GM06990 (cell line): ENCODE data around the gene RPS6KA5.
"Not testable (repeated sequence)": the region's sequence is repeated elsewhere in the genome, so short reads cannot be mapped to it uniquely, and the experiment has no call there.

Experiments
- DNase-seq: peaks from one replicate; pipeline ENCODE4 v3.0.0-alpha.2; 2011; ENCODE audit not compliant: insufficient read length; ENCODE audit errors: extremely low read depth
- H3K27me3 ChIP-seq: replicated peaks from 2 replicates; pipeline ENCODE4 v1.6.0; 2011; ENCODE audit warnings: low read length; ENCODE audit not compliant: control insufficient read depth, insufficient read depth
- H3K36me3 ChIP-seq: 2 replicates; pipeline ENCODE4 v1.5.1; 2011; ENCODE audit warnings: low read length; ENCODE audit not compliant: control insufficient read depth, insufficient read depth
- H3K4me3 ChIP-seq: replicated peaks from 2 replicates; pipeline ENCODE4 v1.5.1; 2011; ENCODE audit warnings: low read depth, mild to moderate bottlenecking, control low read depth, low read length
- TF ChIP-seq, protein P1 (sequence below): IDR thresholded peaks from 2 replicates; pipeline ENCODE4 v1.5.1; 2011; ENCODE audit warnings: low read length, control low read depth, mild to moderate bottlenecking, inconsistent platforms; ENCODE audit not compliant: insufficient read depth, poor library complexity, severe bottlenecking

RPS6KA5 gene

DNA sequence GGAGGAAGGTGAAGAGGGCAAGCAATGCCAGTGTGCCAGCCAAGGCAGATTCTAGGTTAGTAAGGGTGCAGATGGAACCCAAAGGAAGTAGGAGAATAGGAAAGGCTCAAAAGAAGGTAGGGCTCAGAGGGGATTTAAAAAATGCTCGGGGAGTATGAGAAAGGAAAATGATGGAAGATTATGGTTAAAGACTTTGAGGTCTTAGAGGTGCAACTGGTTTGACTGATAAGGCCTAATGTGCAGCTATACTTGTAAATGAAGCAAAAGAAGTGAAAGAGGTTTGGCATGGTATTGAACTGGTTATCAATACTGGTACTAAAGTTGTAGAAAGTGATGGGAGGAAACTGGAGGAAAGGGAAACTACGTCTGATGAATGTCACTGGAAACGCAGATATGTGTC is 94.7 kb downstream of the RPS6KA5 start:
- TF ChIP-seq, protein P1, sequence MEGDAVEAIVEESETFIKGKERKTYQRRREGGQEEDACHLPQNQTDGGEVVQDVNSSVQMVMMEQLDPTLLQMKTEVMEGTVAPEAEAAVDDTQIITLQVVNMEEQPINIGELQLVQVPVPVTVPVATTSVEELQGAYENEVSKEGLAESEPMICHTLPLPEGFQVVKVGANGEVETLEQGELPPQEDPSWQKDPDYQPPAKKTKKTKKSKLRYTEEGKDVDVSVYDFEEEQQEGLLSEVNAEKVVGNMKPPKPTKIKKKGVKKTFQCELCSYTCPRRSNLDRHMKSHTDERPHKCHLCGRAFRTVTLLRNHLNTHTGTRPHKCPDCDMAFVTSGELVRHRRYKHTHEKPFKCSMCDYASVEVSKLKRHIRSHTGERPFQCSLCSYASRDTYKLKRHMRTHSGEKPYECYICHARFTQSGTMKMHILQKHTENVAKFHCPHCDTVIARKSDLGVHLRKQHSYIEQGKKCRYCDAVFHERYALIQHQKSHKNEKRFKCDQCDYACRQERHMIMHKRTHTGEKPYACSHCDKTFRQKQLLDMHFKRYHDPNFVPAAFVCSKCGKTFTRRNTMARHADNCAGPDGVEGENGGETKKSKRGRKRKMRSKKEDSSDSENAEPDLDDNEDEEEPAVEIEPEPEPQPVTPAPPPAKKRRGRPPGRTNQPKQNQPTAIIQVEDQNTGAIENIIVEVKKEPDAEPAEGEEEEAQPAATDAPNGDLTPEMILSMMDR = no peak
- DNase-seq = no peak
- H3K27me3 ChIP-seq = no peaks in the 10 kb centered on the region

DNA sequence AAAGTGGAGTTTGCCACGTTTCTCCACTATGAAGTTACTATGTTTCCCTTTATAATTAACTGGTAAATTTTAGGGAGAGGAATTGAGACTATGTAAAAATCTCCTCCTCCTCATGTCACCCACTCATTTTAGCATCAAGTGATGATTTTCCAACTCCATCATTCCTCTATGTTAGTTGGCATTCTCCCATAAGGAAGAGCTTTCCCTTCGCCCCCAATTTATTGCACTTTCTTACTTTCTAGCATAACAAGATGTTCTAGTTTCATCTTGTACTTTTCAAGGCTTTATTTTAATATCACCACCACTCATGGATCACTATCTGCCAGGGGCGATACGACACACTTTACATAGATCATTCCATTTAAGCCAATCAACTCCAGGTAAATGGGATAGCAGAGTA is 97.1 kb downstream of the RPS6KA5 start:
- Histone ChIP-seq H3K4me3 (no peak overlapping the region), H3K36me3 (no peaks in the 10 kb centered on the region), H3K27me3 (no peaks in the 10 kb centered on the region)
- DNase-seq = no peak
- TF ChIP-seq, protein P1 = no peak

More for the DNA sequence above, 94.7 kb downstream of the RPS6KA5 start:
- Histone ChIP-seq H3K4me3 (no peak overlapping the region), H3K36me3 (no peaks in the 10 kb centered on the region)

DNA sequence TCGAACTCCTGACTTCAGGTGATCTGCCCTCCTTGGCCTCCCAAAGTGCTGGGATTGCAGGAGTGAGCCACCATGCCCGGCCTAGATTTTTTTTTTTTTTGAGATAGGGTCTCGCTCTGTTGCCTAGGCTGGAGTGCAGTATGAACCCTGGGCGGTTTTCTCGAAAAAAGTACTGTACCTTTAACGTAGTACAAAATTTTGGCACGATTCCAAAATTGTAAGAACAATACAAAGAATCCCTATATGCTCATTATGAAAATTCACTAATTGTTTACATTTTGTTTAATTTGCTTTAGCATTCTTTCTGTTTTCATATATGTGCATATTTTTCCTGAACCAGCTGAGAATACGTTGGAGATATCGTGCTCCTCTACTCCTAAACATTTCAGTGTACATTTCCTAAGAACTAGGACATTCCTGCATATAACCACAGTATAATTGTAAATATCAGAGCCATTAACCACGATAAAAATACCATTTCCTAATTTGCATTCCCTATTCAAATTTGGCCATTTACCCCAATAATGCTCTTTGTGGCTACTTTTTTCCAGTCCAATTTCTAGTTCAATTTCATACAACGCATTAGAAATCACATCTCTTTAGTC is 97.8 kb downstream of the RPS6KA5 start:
- TF ChIP-seq, protein P1 = no peak

DNA sequence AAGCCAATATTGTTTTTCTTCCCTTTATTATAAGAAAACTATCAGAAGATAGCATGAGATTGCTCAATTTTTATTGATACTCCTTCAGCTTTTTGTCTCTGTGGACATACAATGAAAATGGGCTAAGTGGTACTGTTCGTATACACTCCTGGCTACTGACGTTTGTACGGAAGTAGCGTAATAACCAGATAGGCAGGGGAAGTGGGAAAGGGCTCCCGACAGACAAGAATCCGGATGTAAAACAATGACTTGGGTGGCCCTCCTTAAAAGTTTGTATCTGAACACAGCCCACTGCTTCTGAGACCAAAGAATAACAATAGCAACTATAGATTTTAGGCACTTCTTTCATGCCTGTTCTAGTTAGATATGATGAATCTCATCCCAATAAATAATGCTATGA is 99.6 kb downstream of the RPS6KA5 start:
- no peak for DNase-seq
- Histone ChIP-seq H3K4me3 (no peak overlapping the region), H3K27me3 (no peaks in the 10 kb centered on the region), H3K36me3 (no peaks in the 10 kb centered on the region)
- TF ChIP-seq, protein P1 = no peak

More for the DNA sequence above, 97.8 kb downstream of the RPS6KA5 start:
- no peak overlapping the region for H3K4me3 ChIP-seq
- no peaks in the 10 kb centered on the region for H3K36me3 ChIP-seq
- no peak for DNase-seq
- no peaks in the 10 kb centered on the region for H3K27me3 ChIP-seq

DNA sequence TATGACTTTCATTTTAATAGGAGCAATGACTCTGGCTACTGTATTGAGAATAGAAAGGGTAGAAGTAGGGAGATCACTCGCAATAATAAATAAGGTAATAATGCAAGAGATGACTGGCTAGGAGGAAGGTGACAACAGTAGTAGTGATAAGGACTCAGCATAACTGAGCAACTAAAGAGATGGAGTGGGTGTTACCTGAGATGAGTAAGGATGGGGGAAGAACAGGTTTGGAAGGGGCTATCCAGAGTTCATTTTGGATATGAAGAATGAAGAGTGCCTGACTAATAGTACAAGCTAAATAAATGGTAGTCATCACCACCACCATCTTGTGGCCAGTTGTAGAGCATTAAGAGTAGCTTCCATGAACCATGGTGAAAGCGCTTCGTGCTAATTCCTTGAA is 101.1 kb downstream of the RPS6KA5 start:
- Histone ChIP-seq H3K27me3 (no peaks in the 10 kb centered on the region), H3K36me3 (no peaks in the 10 kb centered on the region), H3K4me3 (no peak overlapping the region)
- DNase-seq = no peak
- TF ChIP-seq, protein P1 = no peak

DNA sequence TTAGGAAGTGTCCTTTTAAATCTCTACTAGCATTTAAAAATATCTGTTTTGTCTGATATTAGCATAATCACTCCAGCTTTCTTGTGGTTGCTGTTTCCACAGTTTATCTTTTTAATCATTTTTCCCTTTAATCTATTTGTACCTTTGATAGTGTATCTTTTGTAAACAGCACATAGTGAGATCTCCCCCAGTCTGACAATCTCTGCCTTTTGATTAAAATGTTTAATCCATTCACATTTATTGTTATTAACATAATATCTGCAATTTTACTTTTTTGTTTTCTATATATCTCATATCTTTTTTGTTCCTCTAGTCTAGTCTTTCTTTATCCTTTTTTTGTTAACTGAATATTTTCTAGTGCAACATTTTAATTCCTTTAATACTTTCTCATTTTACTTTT is 104.2 kb downstream of the RPS6KA5 start:
- no peak overlapping the region for H3K4me3 ChIP-seq
- TF ChIP-seq, protein P1 = no peak
- H3K27me3 ChIP-seq = no peaks in the 10 kb centered on the region
- DNase-seq = no peak
- no peaks in the 10 kb centered on the region for H3K36me3 ChIP-seq

DNA sequence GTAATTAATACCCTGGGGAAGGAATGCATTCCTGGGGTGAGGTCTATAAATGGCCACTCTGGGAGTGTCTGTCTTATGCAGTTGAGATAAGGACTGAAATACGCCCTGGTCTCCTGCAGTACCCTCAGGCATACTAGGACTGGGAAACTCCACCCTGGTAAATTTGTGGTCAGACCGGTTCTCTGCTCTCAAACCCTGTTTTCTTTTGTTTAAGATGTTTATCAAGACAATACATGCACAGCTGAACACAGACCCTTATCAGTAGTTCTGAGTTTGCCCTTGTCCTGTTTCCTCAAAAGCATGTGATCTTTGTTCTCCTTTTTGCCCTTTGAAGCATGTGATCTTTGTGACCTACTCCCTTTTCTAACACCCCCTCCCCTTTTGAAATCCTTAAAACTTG is 106.8 kb downstream of the RPS6KA5 start:
- DNase-seq, H3K27me3 ChIP-seq, H3K4me3 ChIP-seq, H3K36me3 ChIP-seq: not testable (repeated sequence)
